ENCODE data around the gene ARHGEF25.
"Not testable (repeated sequence)": the region's sequence is repeated elsewhere in the genome, so short reads cannot be mapped to it uniquely, and the experiment has no call there.

Gene ARHGEF25

GRCh38 chr12:57638096-57638495 lies 26.9 kb downstream of the ARHGEF25 start:
- no peak for DNase-seq (ENCODE audit: low spot score)

GRCh38 chr12:57640175-57641042 lies 29.2 kb downstream of the ARHGEF25 start:
- no peak for DNase-seq (ENCODE audit: low spot score)

GRCh38 chr12:57641699-57642442 lies 30.6 kb downstream of the ARHGEF25 start:
- no peak for DNase-seq (ENCODE audit: low spot score)

GRCh38 chr12:57645990-57646658 lies 34.9 kb downstream of the ARHGEF25 start:
- peak; percentile 43 for DNase-seq (ENCODE audit: low spot score)

- not testable (repeated sequence) for DNase-seq (ENCODE audit: low spot score)
Observed at GRCh38 chr12:57646659-57647049, 35.4 kb downstream of the ARHGEF25 start.

GRCh38 chr12:57654042-57654441 lies 42.8 kb downstream of the ARHGEF25 start:
- DNase-seq (ENCODE audit: low spot score) = no peak

GRCh38 chr12:57655541-57656240 lies 44.5 kb downstream of the ARHGEF25 start:
- no peak for DNase-seq (ENCODE audit: low spot score)

- DNase-seq (ENCODE audit: low spot score) = not testable (repeated sequence)
Observed at GRCh38 chr12:57656408-57656807, 45.2 kb downstream of the ARHGEF25 start.

- no peak for DNase-seq (ENCODE audit: low spot score)
Observed at GRCh38 chr12:57657744-57658143, 46.5 kb downstream of the ARHGEF25 start.

- DNase-seq (ENCODE audit: low spot score) = no peak
Observed at GRCh38 chr12:57658890-57659289, 47.7 kb downstream of the ARHGEF25 start.

GRCh38 chr12:57661376-57661775 lies 50.1 kb downstream of the ARHGEF25 start:
- no peak for DNase-seq (ENCODE audit: low spot score)

GRCh38 chr12:57665066-57665820 lies 54.0 kb downstream of the ARHGEF25 start:
- DNase-seq (ENCODE audit: low spot score) = not testable (repeated sequence)

All from RKO (cell line).